Kidney (tissue), 14 donors: Measurements from ENCODE around the gene CITED4. TPM values are rescaled to one million over a fixed set of nuclear protein-coding genes. Genes with fewer than 3 reads are reported as not detected.

ENCODE experiments used
- DNase-seq, 5 donors: peaks; one replicate each; pipeline ENCODE4 v3.0.0-alpha.2; 2013 to 2020
- FAIRE-seq: peaks from 2 replicates; lab custom pipeline; 2012; peaks lifted over from hg19 to GRCh38; lab: Jason Lieb, UNC
- H3K27ac ChIP-seq, 2 donors: one replicate each; pipeline ENCODE4 v1.7.0; 2013; ENCODE audit warnings: low read depth in 2 of 2, low read length in 2 of 2, inconsistent platforms in 1 of 2
- H3K27me3 ChIP-seq: one replicate; pipeline ENCODE4 v1.7.1; 2013; ENCODE audit warnings: low read length, inconsistent platforms; ENCODE audit not compliant: control insufficient read depth, insufficient read depth
- H3K36me3 ChIP-seq, 3 donors: one replicate each; pipeline versions ENCODE4 v1.7.0 to v1.7.1; 2013; ENCODE audit warnings: low read length in 3 of 3, control low read depth in 1 of 3, inconsistent platforms in 1 of 3; ENCODE audit not compliant: insufficient read depth in 3 of 3, control insufficient read depth in 2 of 3
- H3K4me1 ChIP-seq, 3 donors: one replicate each; pipeline versions ENCODE4 v1.7.0 to v1.7.1; 2013; ENCODE audit warnings: low read length in 3 of 3, inconsistent platforms in 1 of 3, low read depth in 1 of 3; ENCODE audit not compliant: control insufficient read depth in 2 of 3, insufficient read depth in 2 of 3
- H3K4me3 ChIP-seq, 3 donors: one replicate each; pipeline versions ENCODE4 v1.7.0 to v1.8.1; 2013; ENCODE audit warnings: low read length in 3 of 3, control low read depth in 1 of 3, inconsistent platforms in 1 of 3
- H3K9ac ChIP-seq, 3 donors: one replicate each; pipeline versions ENCODE4 v1.7.0 to v1.7.1; 2013; ENCODE audit warnings: low read length in 3 of 3, control low read depth in 1 of 3, inconsistent platforms in 1 of 3
- H3K9me3 ChIP-seq, 3 donors: one replicate each; pipeline versions ENCODE4 v1.7.0 to v1.7.1; 2013; ENCODE audit warnings: low read length in 3 of 3, control low read depth in 1 of 3, inconsistent platforms in 1 of 3; ENCODE audit not compliant: control insufficient read depth in 2 of 3, insufficient read depth in 1 of 3
- intact Hi-C: fragments of 100-400 bp; cut with DNase I; formaldehyde crosslinking; loops from one replicate; pipeline ENCODE4 v1.11.1; 2022
- polyA plus RNA-seq: library from polyadenylated mRNA; stranded (reverse); fragments of 350-450 nt; fragmentation: Illumina TruSeq; extraction: RNeasy Lipid Tissue Mini Kit (QIAGEN cat#74804); gene quantifications from one replicate; pipeline ENCODE4 v1.2.3, GENCODE V29; 2014; ENCODE audit warnings: low read depth, low replicate concordance; ENCODE audit not compliant: insufficient read depth
- total RNA-seq: library from RNA; stranded (reverse); fragmentation: NEBNext Ultra II Directional; extraction: Animal tissue kit (Norgen Biotek cat#: 25700); gene quantifications from one replicate; pipeline ENCODE4 v1.2.1, GENCODE V29; 2021
- TF ChIP-seq, protein P1 (sequence below): IDR thresholded peaks from 3 replicates; pipeline ENCODE4 v1.5.1; 2012; ENCODE audit warnings: mild to moderate bottlenecking, moderate library complexity, borderline replicate concordance; ENCODE audit not compliant: insufficient read depth; ENCODE audit errors: extremely low read depth
- donor health status: control.
- donor health status: control.
- donor health status: control.
- donor health status: control.
- donor health status: control.
- donor health status: DM: yes; HTN: yes; CAD: no.
- donor health status: Normal renal cell carcinoma (clear cell type).

CITED4 gene
- total and polyA plus RNA-seq, 2 donors from 2014 or later = 21.7 to 78.6 TPM

DNA sequence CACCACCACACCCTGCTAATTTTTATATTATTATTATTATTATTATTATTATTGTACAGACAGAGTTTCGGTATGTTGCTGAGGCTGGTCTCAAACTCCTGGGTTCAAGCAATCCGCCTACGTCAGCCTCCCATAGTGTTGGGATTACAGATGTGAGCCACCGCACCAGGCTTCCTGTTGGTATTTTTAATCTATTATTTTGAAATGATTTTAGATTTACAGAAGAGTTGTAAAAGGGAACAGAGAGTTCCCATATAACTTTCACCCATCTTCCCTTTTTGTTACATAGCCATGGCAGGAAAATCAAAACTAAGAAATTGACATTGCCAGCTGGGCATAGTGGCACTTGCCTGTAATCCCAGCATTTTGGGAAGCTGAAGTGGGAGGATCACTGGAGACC, 42.9 kb upstream of the CITED4 start:
- H3K9ac ChIP-seq = no peak overlapping the region
- H3K27me3 ChIP-seq = no peaks in the 10 kb centered on the region
- no peaks in the 10 kb centered on the region for H3K9me3 ChIP-seq
- H3K4me3 ChIP-seq = no peak overlapping the region
- FAIRE-seq = no peak
- H3K4me1 ChIP-seq = no peaks in the 10 kb centered on the region
- H3K36me3 ChIP-seq = no peaks in the 10 kb centered on the region
- intact Hi-C loops = no loop called here
- TF ChIP-seq, protein P1, sequence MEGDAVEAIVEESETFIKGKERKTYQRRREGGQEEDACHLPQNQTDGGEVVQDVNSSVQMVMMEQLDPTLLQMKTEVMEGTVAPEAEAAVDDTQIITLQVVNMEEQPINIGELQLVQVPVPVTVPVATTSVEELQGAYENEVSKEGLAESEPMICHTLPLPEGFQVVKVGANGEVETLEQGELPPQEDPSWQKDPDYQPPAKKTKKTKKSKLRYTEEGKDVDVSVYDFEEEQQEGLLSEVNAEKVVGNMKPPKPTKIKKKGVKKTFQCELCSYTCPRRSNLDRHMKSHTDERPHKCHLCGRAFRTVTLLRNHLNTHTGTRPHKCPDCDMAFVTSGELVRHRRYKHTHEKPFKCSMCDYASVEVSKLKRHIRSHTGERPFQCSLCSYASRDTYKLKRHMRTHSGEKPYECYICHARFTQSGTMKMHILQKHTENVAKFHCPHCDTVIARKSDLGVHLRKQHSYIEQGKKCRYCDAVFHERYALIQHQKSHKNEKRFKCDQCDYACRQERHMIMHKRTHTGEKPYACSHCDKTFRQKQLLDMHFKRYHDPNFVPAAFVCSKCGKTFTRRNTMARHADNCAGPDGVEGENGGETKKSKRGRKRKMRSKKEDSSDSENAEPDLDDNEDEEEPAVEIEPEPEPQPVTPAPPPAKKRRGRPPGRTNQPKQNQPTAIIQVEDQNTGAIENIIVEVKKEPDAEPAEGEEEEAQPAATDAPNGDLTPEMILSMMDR = no peak
- no peak overlapping the region for H3K27ac ChIP-seq
- DNase-seq = no peak

DNA sequence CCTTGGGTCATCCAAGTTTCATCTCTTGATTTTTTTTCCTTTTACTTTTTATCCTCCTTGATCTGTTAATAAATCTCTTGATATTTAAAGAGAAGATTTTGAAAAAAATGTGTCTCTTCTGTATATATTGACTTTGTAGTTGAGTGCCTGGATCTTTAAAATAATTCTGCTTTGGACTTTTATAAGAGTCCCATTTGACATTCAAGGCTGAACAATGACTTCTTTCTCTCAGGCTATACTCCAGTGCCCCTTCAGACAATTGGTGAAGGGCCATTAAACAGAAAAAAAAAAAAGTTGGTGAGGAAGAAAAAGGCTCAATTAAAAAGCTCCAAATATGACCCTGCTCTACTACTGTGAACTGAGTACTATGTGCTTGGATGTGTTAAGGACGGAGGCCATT, 40.9 kb upstream of the CITED4 start:
- DNase-seq = peak in 1 of 5 donors; percentile 26
- intact Hi-C loops = no loop called here
- no peaks in the 10 kb centered on the region for H3K9me3 ChIP-seq
- TF ChIP-seq, protein P1 = no peak
- H3K4me3 ChIP-seq = no peak overlapping the region
- FAIRE-seq = no peak
- no peaks in the 10 kb centered on the region for H3K27me3 ChIP-seq
- H3K9ac ChIP-seq = no peak overlapping the region
- peaks cover 0 to 13% (median 6%) of the 10 kb centered on the region in 3 donors for H3K4me1 ChIP-seq
- H3K36me3 ChIP-seq = no peaks in the 10 kb centered on the region
- no peak overlapping the region for H3K27ac ChIP-seq

DNA sequence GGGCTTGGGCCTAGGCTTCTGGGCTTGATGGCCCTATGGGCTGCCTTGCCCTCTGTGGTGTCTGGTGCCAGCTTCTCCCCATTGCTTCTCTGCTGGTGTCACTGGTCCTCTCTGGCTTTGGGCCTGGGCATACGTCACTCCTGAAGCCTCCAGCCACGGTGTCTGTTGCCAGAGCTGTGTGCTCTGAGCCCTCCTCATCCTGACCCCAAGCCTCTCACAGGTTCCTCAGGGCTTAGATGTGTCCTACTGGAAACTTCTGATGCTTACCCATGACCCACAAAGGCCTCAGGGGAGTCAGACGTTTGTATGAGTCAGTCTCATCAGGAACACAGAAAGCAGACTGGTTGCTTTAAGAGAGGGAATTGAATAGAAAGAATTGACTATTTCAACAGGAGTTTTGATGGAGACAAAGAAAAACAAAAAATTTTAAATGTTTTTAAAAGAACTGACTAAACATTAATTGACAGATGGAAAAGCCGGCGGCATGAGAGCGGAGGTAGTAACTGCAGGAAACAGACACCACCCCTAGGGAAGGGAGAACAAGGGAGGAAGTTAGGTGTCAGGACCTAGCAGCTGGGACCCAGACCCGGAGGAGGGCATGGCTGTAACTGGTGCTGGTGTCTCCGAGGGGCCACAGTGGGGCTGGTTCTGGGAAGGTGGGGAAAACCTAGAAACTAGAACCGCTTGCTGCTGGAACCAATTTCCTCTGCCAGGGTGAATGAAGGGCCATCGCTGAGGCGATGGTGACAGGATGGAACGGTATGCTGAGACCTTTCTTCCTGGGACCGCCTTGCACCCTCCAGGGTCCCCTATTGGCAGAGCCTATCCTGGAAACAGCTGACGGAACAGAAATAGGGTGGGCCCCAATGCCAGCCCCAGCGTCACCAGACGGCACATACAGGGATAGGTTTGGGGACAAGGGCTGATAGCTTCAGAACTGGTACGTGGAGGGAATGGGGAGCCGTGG, 40.0 kb upstream of the CITED4 start:
- H3K27ac ChIP-seq = no peak overlapping the region
- intact Hi-C loops = no loop called here
- H3K36me3 ChIP-seq = no peaks in the 10 kb centered on the region
- H3K27me3 ChIP-seq = no peaks in the 10 kb centered on the region
- peaks cover 0 to 20% (median 6%) of the 10 kb centered on the region in 3 donors for H3K4me1 ChIP-seq
- H3K4me3 ChIP-seq = no peak overlapping the region
- H3K9ac ChIP-seq = no peak overlapping the region
- TF ChIP-seq, protein P1 = no peak
- H3K9me3 ChIP-seq = no peaks in the 10 kb centered on the region
- DNase-seq = peak in 4 of 5 donors; percentile 21 to 59 (median 36)
- no peak for FAIRE-seq
